ENCODE measurements around the gene LRRTM4. TPM values are rescaled to one million over a fixed set of nuclear protein-coding genes. Genes with fewer than 3 reads are reported as not detected.

Gene LRRTM4
- total RNA-seq, 1 experiment from 2014 or later, result 12.0 TPM

- H3K4me2 ChIP-seq (ENCODE audit: insufficient read depth, insufficient read length, low read length), result no peak overlapping the region
- H3K4me3 Mint-ChIP-seq, result no peak overlapping the region
- H3K79me2 ChIP-seq (ENCODE audit: insufficient read depth, low read length), result no peaks in the 10 kb centered on the region
- no peak overlapping the region for H3K27ac ChIP-seq (ENCODE audit: insufficient read length, low read depth, low read length)
- no peaks in the 10 kb centered on the region for H3K27me3 Mint-ChIP-seq (ENCODE audit: low read depth)
- H3T11ph ChIP-seq (ENCODE audit: low read length), result no peak overlapping the region
- no peak overlapping the region for H3K14ac ChIP-seq (ENCODE audit: insufficient read depth, low read length)
- H4K91ac ChIP-seq (ENCODE audit: insufficient read length, low read depth, low read length), result no peak overlapping the region
- no peak overlapping the region for H2BK20ac ChIP-seq (ENCODE audit: low read depth, low read length, poor library complexity, severe bottlenecking)
- H4K20me1 ChIP-seq (ENCODE audit: control insufficient read depth, insufficient read depth, insufficient read length), result no peaks in the 10 kb centered on the region
- peaks cover 8 to 10% (median 8%) of the 10 kb centered on the region in 3 experiments for H3K36me3 Mint-ChIP-seq (ENCODE audit: insufficient read depth in 1 of 3, low read depth in 3 of 3)
- H3K27ac Mint-ChIP-seq, result no peak overlapping the region
- no peaks in the 10 kb centered on the region for H3K9me3 ChIP-seq (ENCODE audit: control insufficient read depth, low read depth, low read length)
- H3K27me3 ChIP-seq (ENCODE audit: insufficient read depth, low read length), result no peaks in the 10 kb centered on the region
- no peak overlapping the region for H2BK12ac ChIP-seq (ENCODE audit: insufficient read length, low read depth, low read length)
- no peak overlapping the region for H2BK15ac ChIP-seq (ENCODE audit: low read depth, low read length)
- H4K5ac ChIP-seq (ENCODE audit: insufficient read length, low read depth, low read length), result no peak overlapping the region
- no peaks in the 10 kb centered on the region for H3K23me2 ChIP-seq (ENCODE audit: insufficient read length, low read depth, low read length, poor library complexity, severe bottlenecking)
- no peak overlapping the region for H2BK5ac ChIP-seq (ENCODE audit: insufficient read length, low read length)
- WGBS (ENCODE audit: extremely low coverage, insufficient read length, low lambda C conversion rate), result no CpG with 5 or more reads among the region's 3 CpGs
- peaks cover 8% of the 10 kb centered on the region in 2 experiments; a peak in 4 of 5 replicates for H3K9me3 Mint-ChIP-seq
- no peak overlapping the region for H2AK5ac ChIP-seq (ENCODE audit: insufficient read length, low read length)
- no peak for DNase-seq
- H4K8ac ChIP-seq (replicated peaks; ENCODE audit: insufficient read length, low read depth, low read length), result no peak overlapping the region
- H3K79me1 ChIP-seq (ENCODE audit: insufficient read depth, low read depth, low read length, poor library complexity, severe bottlenecking), result no peaks in the 10 kb centered on the region
- H2AFZ ChIP-seq (ENCODE audit: low read length), result no peak overlapping the region
- H3K4me1 Mint-ChIP-seq, result peaks cover 0 to 3% of the 10 kb centered on the region in 2 experiments; a peak in 1 of 4 replicates
- no peaks in the 10 kb centered on the region for H3K4me1 ChIP-seq (ENCODE audit: insufficient read depth, low read length)
- TF ChIP-seq, protein P1, sequence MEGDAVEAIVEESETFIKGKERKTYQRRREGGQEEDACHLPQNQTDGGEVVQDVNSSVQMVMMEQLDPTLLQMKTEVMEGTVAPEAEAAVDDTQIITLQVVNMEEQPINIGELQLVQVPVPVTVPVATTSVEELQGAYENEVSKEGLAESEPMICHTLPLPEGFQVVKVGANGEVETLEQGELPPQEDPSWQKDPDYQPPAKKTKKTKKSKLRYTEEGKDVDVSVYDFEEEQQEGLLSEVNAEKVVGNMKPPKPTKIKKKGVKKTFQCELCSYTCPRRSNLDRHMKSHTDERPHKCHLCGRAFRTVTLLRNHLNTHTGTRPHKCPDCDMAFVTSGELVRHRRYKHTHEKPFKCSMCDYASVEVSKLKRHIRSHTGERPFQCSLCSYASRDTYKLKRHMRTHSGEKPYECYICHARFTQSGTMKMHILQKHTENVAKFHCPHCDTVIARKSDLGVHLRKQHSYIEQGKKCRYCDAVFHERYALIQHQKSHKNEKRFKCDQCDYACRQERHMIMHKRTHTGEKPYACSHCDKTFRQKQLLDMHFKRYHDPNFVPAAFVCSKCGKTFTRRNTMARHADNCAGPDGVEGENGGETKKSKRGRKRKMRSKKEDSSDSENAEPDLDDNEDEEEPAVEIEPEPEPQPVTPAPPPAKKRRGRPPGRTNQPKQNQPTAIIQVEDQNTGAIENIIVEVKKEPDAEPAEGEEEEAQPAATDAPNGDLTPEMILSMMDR (conservative IDR thresholded peaks at IDR 0.05), result no peak
- H3K4ac ChIP-seq (ENCODE audit: low read depth, low read length), result no peak overlapping the region
- H2BK120ac ChIP-seq (ENCODE audit: low read depth, low read length, poor library complexity, severe bottlenecking), result no peak overlapping the region
- H3K18ac ChIP-seq (ENCODE audit: insufficient read length, low read depth, low read length), result no peak overlapping the region
- H3K56ac ChIP-seq (ENCODE audit: insufficient read length, low read depth, low read length), result no peak overlapping the region
- H3K9ac ChIP-seq (ENCODE audit: extremely low read depth, insufficient read length, low read length), result no peak overlapping the region
- no peak overlapping the region for H3K23ac ChIP-seq (ENCODE audit: insufficient read length, low read depth, low read length)
Measured at GRCh38 chr2:77028032-77028600, 494.1 kb downstream of the LRRTM4 start.
